ENCODE data around the gene CFAP91.

GRCh38 chr3:119665954-119666559 lies 36.8 kb upstream of the CFAP91 start:
- TF ChIP-seq POLR2AphosphoS5 (IDR thresholded peaks at IDR 0.05; ENCODE audit: low read depth) (no peak), CTCF (IDR thresholded peaks at IDR 0.05; ENCODE audit: insufficient read depth, low read length) (no peak), GABPA (IDR thresholded peaks at IDR 0.05; ENCODE audit: low read depth) (no peak)

Data from HL-60 (cell line).